ENCODE results near the gene CCDC191. TPM values are rescaled to one million over a fixed set of nuclear protein-coding genes. Genes with fewer than 3 reads are reported as not detected.

CCDC191 gene
- total RNA-seq, 1 donor from 2014 or later = 8.6 TPM

DNA sequence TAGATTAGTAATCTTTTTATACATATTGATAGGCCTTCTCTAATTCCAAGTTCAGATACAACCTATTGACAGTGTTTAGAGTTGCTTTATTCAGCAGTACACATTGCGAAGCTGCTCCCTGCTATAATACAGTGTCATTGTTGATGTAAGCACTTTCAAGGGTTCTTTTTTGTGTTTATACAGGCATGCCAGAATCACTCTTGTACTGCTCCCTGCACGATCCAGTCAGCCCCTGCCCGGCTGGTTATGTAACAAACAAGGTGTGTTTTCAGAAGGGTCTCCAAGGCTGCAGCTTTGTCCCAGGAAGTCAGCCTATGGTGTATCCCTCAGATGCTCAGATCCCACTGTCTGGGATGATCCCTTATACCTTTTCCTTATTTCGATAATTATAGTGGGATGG is 11.5 kb upstream of the CCDC191 start:
- H3K36me3 ChIP-seq = peaks cover 0 to 42% of the 10 kb centered on the region in 2 donors
- TF ChIP-seq POLR2A (IDR thresholded peaks at IDR 0.05) = no peak
- TF ChIP-seq POLR2AphosphoS5 (IDR thresholded peaks at IDR 0.05; ENCODE audit: insufficient read depth in 1 of 2, low read depth in 1 of 2) = no peak
- TF ChIP-seq, protein P1, sequence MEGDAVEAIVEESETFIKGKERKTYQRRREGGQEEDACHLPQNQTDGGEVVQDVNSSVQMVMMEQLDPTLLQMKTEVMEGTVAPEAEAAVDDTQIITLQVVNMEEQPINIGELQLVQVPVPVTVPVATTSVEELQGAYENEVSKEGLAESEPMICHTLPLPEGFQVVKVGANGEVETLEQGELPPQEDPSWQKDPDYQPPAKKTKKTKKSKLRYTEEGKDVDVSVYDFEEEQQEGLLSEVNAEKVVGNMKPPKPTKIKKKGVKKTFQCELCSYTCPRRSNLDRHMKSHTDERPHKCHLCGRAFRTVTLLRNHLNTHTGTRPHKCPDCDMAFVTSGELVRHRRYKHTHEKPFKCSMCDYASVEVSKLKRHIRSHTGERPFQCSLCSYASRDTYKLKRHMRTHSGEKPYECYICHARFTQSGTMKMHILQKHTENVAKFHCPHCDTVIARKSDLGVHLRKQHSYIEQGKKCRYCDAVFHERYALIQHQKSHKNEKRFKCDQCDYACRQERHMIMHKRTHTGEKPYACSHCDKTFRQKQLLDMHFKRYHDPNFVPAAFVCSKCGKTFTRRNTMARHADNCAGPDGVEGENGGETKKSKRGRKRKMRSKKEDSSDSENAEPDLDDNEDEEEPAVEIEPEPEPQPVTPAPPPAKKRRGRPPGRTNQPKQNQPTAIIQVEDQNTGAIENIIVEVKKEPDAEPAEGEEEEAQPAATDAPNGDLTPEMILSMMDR (IDR thresholded peaks at IDR 0.05) = no peak
- DNase-seq (ENCODE audit: extremely low spot score in 2 of 2) = no peak
- H3K9me3 ChIP-seq = no peaks in the 10 kb centered on the region
- no peaks in the 10 kb centered on the region for H3K27me3 ChIP-seq
- H3K4me3 ChIP-seq = no peak overlapping the region
- H3K4me1 ChIP-seq = no peaks in the 10 kb centered on the region
- no peak overlapping the region for H3K27ac ChIP-seq
- intact Hi-C loops (cut with DNase I) = no loop called here

DNA sequence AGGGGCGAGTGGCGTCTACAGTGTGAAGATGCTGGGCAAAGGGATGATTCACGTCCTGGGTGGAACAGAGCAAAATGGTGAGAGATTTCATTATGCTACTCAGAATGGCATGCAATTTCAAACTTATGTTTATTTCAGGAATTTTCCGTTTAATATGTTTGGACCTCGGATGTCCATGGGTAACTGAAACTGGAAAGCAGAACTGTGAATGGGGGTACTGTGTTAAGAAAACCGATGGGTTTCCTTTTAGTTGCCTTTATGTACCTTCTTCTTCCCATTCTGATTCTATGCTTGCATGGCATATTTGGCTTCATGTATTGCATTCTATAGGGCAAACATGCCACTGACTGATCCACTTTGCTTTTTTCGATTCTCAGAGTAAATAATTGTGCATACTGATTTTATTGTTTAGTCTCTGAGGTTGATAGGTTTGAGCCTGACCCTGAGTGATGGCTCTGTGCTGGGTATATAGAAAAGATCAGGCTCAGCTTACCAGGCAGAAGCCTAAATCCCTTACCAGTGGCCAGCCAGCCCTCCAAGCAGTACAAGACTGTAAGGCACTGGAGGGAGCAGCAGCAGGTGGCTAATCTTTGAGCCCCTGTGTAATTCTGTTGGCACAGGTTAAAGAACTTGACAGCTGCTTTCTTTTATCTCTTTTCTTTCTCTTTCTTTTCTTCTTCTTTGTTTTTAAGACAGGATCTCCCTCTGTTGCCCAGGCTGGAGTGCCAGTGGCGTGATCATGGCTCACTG is 4.8 kb upstream of the CCDC191 start:
- H3K27ac ChIP-seq = no peak overlapping the region
- intact Hi-C loops (cut with DNase I) = no loop called here
- no peak for DNase-seq (ENCODE audit: extremely low spot score in 2 of 2)
- H3K27me3 ChIP-seq = no peaks in the 10 kb centered on the region
- H3K36me3 ChIP-seq = peaks cover 0 to 9% of the 10 kb centered on the region in 2 donors
- H3K9me3 ChIP-seq = no peaks in the 10 kb centered on the region
- TF ChIP-seq POLR2AphosphoS5 (IDR thresholded peaks at IDR 0.05; ENCODE audit: insufficient read depth in 1 of 2, low read depth in 1 of 2) (no peak), POLR2A (IDR thresholded peaks at IDR 0.05) (no peak)
- TF ChIP-seq, protein P1 (IDR thresholded peaks at IDR 0.05) = no peak
- H3K4me3 ChIP-seq = no peak overlapping the region
- H3K4me1 ChIP-seq = peaks cover 27% of the 10 kb centered on the region

DNA sequence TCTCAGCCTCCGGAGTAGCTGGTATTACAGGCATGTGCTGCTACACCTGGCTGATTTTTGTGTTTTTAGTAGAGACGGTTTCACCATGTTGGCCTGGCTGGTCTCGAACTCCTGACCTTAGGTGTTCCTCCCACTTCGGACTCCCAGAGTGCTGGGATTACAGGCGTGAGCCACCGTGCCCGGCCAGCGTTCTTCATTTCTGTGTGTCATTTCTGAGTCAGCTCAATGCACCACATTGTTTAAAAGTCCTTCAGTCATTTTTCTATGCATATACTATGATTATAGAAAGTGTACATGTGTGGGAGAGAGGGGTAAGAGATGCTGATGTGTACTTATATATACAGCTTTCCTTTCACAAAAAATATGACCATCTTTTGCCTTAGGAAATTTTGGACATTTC is 2.3 kb upstream of the CCDC191 start:
- no peak for DNase-seq (ENCODE audit: extremely low spot score in 2 of 2)
- intact Hi-C loops (cut with DNase I) = no loop called here
- no peak overlapping the region for H3K4me3 ChIP-seq
- H3K4me1 ChIP-seq = peaks cover 35% of the 10 kb centered on the region
- no peaks in the 10 kb centered on the region for H3K36me3 ChIP-seq
- H3K27ac ChIP-seq = no peak overlapping the region
- H3K9me3 ChIP-seq = no peaks in the 10 kb centered on the region
- no peak for TF ChIP-seq POLR2A (IDR thresholded peaks at IDR 0.05)
- no peaks in the 10 kb centered on the region for H3K27me3 ChIP-seq

DNA sequence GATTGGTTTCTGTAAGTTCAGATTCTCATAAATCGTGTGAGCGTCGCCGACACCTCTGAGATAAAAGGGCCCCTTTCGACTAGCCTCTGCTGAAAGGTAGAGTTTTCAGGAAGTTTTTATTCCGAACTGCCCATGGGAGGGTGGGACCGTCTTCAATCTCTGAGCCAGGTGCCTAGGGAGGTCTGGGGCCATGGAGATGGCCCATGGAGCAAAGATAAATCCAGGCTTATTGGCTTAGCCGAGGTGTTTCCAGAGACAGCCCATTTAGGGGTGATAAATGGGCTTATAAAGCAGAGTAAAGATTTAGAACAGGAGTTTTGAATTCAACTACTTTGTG is 653 bp upstream of the CCDC191 start:
- Histone ChIP-seq H3K4me3 (peak overlapping the region; percentile 62 to 65), H3K27me3 (no peaks in the 10 kb centered on the region), H3K9me3 (no peaks in the 10 kb centered on the region), H3K36me3 (no peaks in the 10 kb centered on the region), H3K27ac (peak overlapping the region; percentile 78), H3K4me1 (peaks cover 35% of the 10 kb centered on the region)
- intact Hi-C loops (cut with DNase I) = no loop called here
- TF ChIP-seq POLR2AphosphoS5 (IDR thresholded peaks at IDR 0.05; ENCODE audit: insufficient read depth in 1 of 2, low read depth in 1 of 2) (no peak), POLR2A (IDR thresholded peaks at IDR 0.05) (no peak)
- TF ChIP-seq, protein P1 (IDR thresholded peaks at IDR 0.05) = no peak
- DNase-seq (ENCODE audit: extremely low spot score in 2 of 2) = no peak

DNA sequence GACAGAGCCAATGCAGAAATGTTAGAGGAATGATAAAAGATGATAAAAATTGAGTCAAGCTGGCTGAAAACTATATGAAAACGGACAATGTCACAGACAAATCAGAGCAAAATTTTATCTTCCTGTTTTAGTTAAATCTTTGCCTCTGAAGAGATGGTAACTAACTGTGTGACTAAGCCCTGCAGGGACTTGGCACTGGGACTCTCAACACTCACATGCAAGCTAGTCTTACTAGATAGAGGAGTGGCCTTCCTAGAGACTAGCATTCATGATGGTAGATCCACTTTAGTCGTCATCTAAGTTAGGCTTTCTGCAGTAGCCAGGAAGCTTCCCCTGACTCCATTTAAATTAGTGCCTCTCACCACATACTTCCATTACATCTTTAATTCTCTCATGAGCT is 4.1 kb downstream of the CCDC191 start:
- intact Hi-C loops (cut with DNase I) = no loop called here
- TF ChIP-seq POLR2AphosphoS5 (IDR thresholded peaks at IDR 0.05; ENCODE audit: insufficient read depth in 1 of 2, low read depth in 1 of 2) (no peak), POLR2A (IDR thresholded peaks at IDR 0.05) (no peak)
- TF ChIP-seq, protein P1 (IDR thresholded peaks at IDR 0.05) = no peak
- Histone ChIP-seq H3K4me1 (peaks cover 11% of the 10 kb centered on the region), H3K9me3 (no peaks in the 10 kb centered on the region), H3K27me3 (no peaks in the 10 kb centered on the region), H3K36me3 (no peaks in the 10 kb centered on the region), H3K4me3 (no peak overlapping the region), H3K27ac (no peak overlapping the region)
- no peak for DNase-seq (ENCODE audit: extremely low spot score in 2 of 2)
